DND-41 (cell line): ENCODE measurements around the gene IQSEC2.

ENCODE experiments used
- EZH2 ChIP-seq: IDR thresholded peaks from 3 replicates; pipeline ENCODE4 v1.6.1; 2012; ENCODE audit warnings: borderline replicate concordance, low read depth, mild to moderate bottlenecking, moderate library complexity, low read length, inconsistent platforms; ENCODE audit not compliant: severe bottlenecking
- TF ChIP-seq, protein P1 (sequence below): IDR thresholded peaks from 2 replicates; pipeline ENCODE4 v1.5.1; 2012; ENCODE audit warnings: borderline replicate concordance, low read length, moderate library complexity, mild to moderate bottlenecking; ENCODE audit not compliant: poor library complexity, severe bottlenecking; ENCODE audit errors: extremely low read depth

DNA sequence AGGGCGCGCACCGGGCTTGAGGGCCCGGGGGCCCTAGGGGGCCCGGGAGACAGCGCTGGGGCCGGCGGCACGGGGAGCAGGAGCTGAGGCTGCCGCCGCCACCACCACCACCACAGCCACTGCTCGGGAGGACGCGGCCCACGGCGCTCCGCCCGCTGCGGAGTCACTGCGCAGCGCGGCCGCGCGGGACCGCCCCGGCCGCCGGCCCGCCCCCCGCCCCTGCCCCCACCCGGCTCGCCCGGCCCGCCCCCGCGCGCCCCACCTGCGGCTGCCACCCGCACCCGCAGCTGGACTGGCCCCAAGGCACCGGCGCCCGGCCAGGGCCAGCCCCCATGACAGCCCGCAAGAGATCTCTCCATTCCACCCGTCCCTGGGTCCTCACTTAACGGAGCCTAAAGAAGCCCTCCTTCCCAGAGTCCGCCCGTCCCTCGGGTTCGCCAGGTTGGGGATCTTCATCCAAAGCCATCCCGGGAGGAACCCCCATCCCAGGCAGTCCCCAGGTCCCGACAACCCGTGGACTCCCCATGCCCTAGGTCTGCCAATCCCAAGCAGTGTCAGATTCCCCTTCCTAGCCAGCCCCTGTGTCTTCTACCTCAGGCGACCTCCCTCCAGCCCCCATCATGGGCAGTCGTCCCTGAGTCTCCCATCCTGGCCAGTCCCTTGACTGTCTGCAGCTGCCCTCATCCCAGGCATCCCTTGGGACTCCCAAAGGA, 40.0 kb upstream of the IQSEC2 start:
- no peak for TF ChIP-seq EZH2
- TF ChIP-seq, protein P1, sequence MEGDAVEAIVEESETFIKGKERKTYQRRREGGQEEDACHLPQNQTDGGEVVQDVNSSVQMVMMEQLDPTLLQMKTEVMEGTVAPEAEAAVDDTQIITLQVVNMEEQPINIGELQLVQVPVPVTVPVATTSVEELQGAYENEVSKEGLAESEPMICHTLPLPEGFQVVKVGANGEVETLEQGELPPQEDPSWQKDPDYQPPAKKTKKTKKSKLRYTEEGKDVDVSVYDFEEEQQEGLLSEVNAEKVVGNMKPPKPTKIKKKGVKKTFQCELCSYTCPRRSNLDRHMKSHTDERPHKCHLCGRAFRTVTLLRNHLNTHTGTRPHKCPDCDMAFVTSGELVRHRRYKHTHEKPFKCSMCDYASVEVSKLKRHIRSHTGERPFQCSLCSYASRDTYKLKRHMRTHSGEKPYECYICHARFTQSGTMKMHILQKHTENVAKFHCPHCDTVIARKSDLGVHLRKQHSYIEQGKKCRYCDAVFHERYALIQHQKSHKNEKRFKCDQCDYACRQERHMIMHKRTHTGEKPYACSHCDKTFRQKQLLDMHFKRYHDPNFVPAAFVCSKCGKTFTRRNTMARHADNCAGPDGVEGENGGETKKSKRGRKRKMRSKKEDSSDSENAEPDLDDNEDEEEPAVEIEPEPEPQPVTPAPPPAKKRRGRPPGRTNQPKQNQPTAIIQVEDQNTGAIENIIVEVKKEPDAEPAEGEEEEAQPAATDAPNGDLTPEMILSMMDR: no peak
